Measurements from ENCODE around the gene MAN2A1.
"Not testable (repeated sequence)": the region's sequence is repeated elsewhere in the genome, so short reads cannot be mapped to it uniquely, and the experiment has no call there.

Gene MAN2A1

GRCh38 chr5:109857405-109858031 lies 167.8 kb downstream of the MAN2A1 start:
- no peak for DNase-seq (ENCODE audit: low read depth in 2 of 3, low spot score in 1 of 3)

GRCh38 chr5:109859537-109859936 lies 169.8 kb downstream of the MAN2A1 start:
- DNase-seq (ENCODE audit: low read depth in 2 of 3, low spot score in 1 of 3) = no peak

GRCh38 chr5:109862301-109862700 lies 172.6 kb downstream of the MAN2A1 start:
- DNase-seq (ENCODE audit: low read depth in 2 of 3, low spot score in 1 of 3) = no peak

GRCh38 chr5:109863752-109864151 lies 174.0 kb downstream of the MAN2A1 start:
- DNase-seq (ENCODE audit: low read depth in 2 of 3, low spot score in 1 of 3) = no peak

GRCh38 chr5:109865637-109866036 lies 175.9 kb downstream of the MAN2A1 start:
- DNase-seq (ENCODE audit: low read depth in 2 of 3, low spot score in 1 of 3) = no peak

GRCh38 chr5:109866051-109866450 lies 176.3 kb downstream of the MAN2A1 start:
- DNase-seq (ENCODE audit: low read depth in 2 of 3, low spot score in 1 of 3) = no peak

- no peak for DNase-seq (ENCODE audit: low read depth in 2 of 3, low spot score in 1 of 3)
Measured at GRCh38 chr5:109868737-109869136, 179.0 kb downstream of the MAN2A1 start.

GRCh38 chr5:109873687-109874086 lies 184.0 kb downstream of the MAN2A1 start:
- no peak for DNase-seq (ENCODE audit: low read depth in 2 of 3, low spot score in 1 of 3)

GRCh38 chr5:109874108-109874507 lies 184.4 kb downstream of the MAN2A1 start:
- DNase-seq (ENCODE audit: low read depth in 2 of 3, low spot score in 1 of 3) = no peak

GRCh38 chr5:109876030-109876725 lies 186.5 kb downstream of the MAN2A1 start:
- no peak for DNase-seq (ENCODE audit: low read depth in 2 of 3, low spot score in 1 of 3)

- DNase-seq (ENCODE audit: low read depth in 2 of 3, low spot score in 1 of 3) = no peak
Measured at GRCh38 chr5:109876941-109877669, 187.4 kb downstream of the MAN2A1 start.

GRCh38 chr5:109877670-109878045 lies 187.9 kb downstream of the MAN2A1 start:
- DNase-seq (ENCODE audit: low read depth in 2 of 3, low spot score in 1 of 3) = no peak

GRCh38 chr5:109878887-109879286 lies 189.2 kb downstream of the MAN2A1 start:
- no peak for DNase-seq (ENCODE audit: low read depth in 2 of 3, low spot score in 1 of 3)

- no peak for DNase-seq (ENCODE audit: low read depth in 2 of 3, low spot score in 1 of 3)
Measured at GRCh38 chr5:109880907-109881685, 191.4 kb downstream of the MAN2A1 start.

GRCh38 chr5:109882546-109882945 lies 192.8 kb downstream of the MAN2A1 start:
- DNase-seq (ENCODE audit: low read depth in 2 of 3, low spot score in 1 of 3) = no peak

- no peak for DNase-seq (ENCODE audit: low read depth in 2 of 3, low spot score in 1 of 3)
Measured at GRCh38 chr5:109884676-109885075, 194.9 kb downstream of the MAN2A1 start.

- no peak for DNase-seq (ENCODE audit: low read depth in 2 of 3, low spot score in 1 of 3)
Measured at GRCh38 chr5:109885205-109885604, 195.5 kb downstream of the MAN2A1 start.

GRCh38 chr5:109888989-109889388 lies 199.3 kb downstream of the MAN2A1 start:
- DNase-seq (ENCODE audit: low read depth in 2 of 3, low spot score in 1 of 3) = no peak

GRCh38 chr5:109893271-109893670 lies 203.5 kb downstream of the MAN2A1 start:
- not testable (repeated sequence) for DNase-seq (ENCODE audit: low read depth in 2 of 3, low spot score in 1 of 3)

- no peak for DNase-seq (ENCODE audit: low read depth in 2 of 3, low spot score in 1 of 3)
Measured at GRCh38 chr5:109898269-109899162, 208.8 kb downstream of the MAN2A1 start.

- DNase-seq (ENCODE audit: low read depth in 2 of 3, low spot score in 1 of 3) = no peak
Measured at GRCh38 chr5:109899163-109899535, 209.4 kb downstream of the MAN2A1 start.

Measured in stimulated activated CD4-positive, alpha-beta T cell treated with anti-CD3 and anti-CD28 coated beads, Interleukin-12 subunit alpha, Interleukin-12 subunit beta, amount 100 ng/mL, for 48 hours (primary cell).